ENCODE results near the gene KCNJ5. TPM values are rescaled to one million over a fixed set of nuclear protein-coding genes. Genes with fewer than 3 reads are reported as not detected.

KCNJ5 gene
- polyA plus RNA-seq, 1 donor (not counting 4 experiments of a cell fraction or from before 2014, with no cell fraction given): 0.59 TPM

- no peak overlapping the region for H3K4me2 ChIP-seq (ENCODE audit: control insufficient read depth, extremely low read depth, insufficient read depth, low read depth, low read length)
- no peak overlapping the region for H3K4me3 ChIP-seq (ENCODE audit: control insufficient read depth in 2 of 3, extremely low read depth in 1 of 3, insufficient read depth in 2 of 3, low read depth in 1 of 3, low read length in 3 of 3)
- no peak overlapping the region for H3K9ac ChIP-seq (ENCODE audit: control insufficient read depth, extremely low read depth, insufficient read depth, low read length)
- H3K27ac ChIP-seq (ENCODE audit: control insufficient read depth, insufficient read depth, low read length): no peak overlapping the region
- TF ChIP-seq CTCF (optimal IDR thresholded peaks at IDR 0.05 in 1 of 3, IDR thresholded peaks at IDR 0.05 in 1 of 3, conservative IDR thresholded peaks at IDR 0.05 in 1 of 3; ENCODE audit: extremely low read depth in 1 of 3, insufficient read depth in 2 of 3, low read length in 3 of 3) (no peak), EZH2 (IDR thresholded peaks at IDR 0.05; ENCODE audit: low read length) (no peak)
- no peaks in the 10 kb centered on the region for H4K20me1 ChIP-seq (ENCODE audit: control insufficient read depth, extremely low read depth, insufficient read depth, low read length)
- H3K4me1 ChIP-seq (ENCODE audit: control insufficient read depth, extremely low read depth, insufficient read depth, low read length): no peaks in the 10 kb centered on the region
- no peak overlapping the region for H2AFZ ChIP-seq (ENCODE audit: control insufficient read depth, low read length)
- dilution Hi-C loops (cut with MboI; ENCODE audit: extremely low pct_ligation_motif_present, low sequenced_read_pairs): no loop called here
- H3K36me3 ChIP-seq (ENCODE audit: control insufficient read depth in 2 of 2, extremely low read depth in 1 of 2, insufficient read depth in 2 of 2, low read length in 2 of 2): no peaks in the 10 kb centered on the region
- no peaks in the 10 kb centered on the region for H3K79me2 ChIP-seq (ENCODE audit: control insufficient read depth, insufficient read depth, low read length)
- H3K9me1 ChIP-seq (ENCODE audit: control insufficient read depth, extremely low read depth, insufficient read depth, low read length): no peaks in the 10 kb centered on the region
- H3K27me3 ChIP-seq (ENCODE audit: control insufficient read depth, extremely low read depth, insufficient read depth, low read length): peaks cover 11% of the 10 kb centered on the region
- DNase-seq (ENCODE audit: low read depth, low spot score) (no peak), FAIRE-seq (no peak)
- H3K9me3 ChIP-seq (ENCODE audit: control insufficient read depth, low read depth, low read length): no peaks in the 10 kb centered on the region
Observed at GRCh38 chr11:128925250-128925600, 34.1 kb downstream of the KCNJ5 start.

GRCh38 chr11:128926000-128926399, 34.8 kb downstream of the KCNJ5 start:
- H3K9ac ChIP-seq (ENCODE audit: control insufficient read depth, extremely low read depth, insufficient read depth, low read length): no peak overlapping the region
- DNase-seq (ENCODE audit: low read depth, low spot score) (no peak), FAIRE-seq (no peak)
- peaks cover 11% of the 10 kb centered on the region for H3K27me3 ChIP-seq (ENCODE audit: control insufficient read depth, extremely low read depth, insufficient read depth, low read length)
- no peak overlapping the region for H3K4me3 ChIP-seq (ENCODE audit: control insufficient read depth in 2 of 3, extremely low read depth in 1 of 3, insufficient read depth in 2 of 3, low read depth in 1 of 3, low read length in 3 of 3)
- H3K4me2 ChIP-seq (ENCODE audit: control insufficient read depth, extremely low read depth, insufficient read depth, low read depth, low read length): no peak overlapping the region
- dilution Hi-C loops (cut with MboI; ENCODE audit: extremely low pct_ligation_motif_present, low sequenced_read_pairs): no loop called here
- no peaks in the 10 kb centered on the region for H3K79me2 ChIP-seq (ENCODE audit: control insufficient read depth, insufficient read depth, low read length)
- H3K4me1 ChIP-seq (ENCODE audit: control insufficient read depth, extremely low read depth, insufficient read depth, low read length): no peaks in the 10 kb centered on the region
- no peak overlapping the region for H2AFZ ChIP-seq (ENCODE audit: control insufficient read depth, low read length)
- no peaks in the 10 kb centered on the region for H3K9me1 ChIP-seq (ENCODE audit: control insufficient read depth, extremely low read depth, insufficient read depth, low read length)
- no peak overlapping the region for H3K27ac ChIP-seq (ENCODE audit: control insufficient read depth, insufficient read depth, low read length)
- no peaks in the 10 kb centered on the region for H4K20me1 ChIP-seq (ENCODE audit: control insufficient read depth, extremely low read depth, insufficient read depth, low read length)
- no peaks in the 10 kb centered on the region for H3K36me3 ChIP-seq (ENCODE audit: control insufficient read depth in 2 of 2, extremely low read depth in 1 of 2, insufficient read depth in 2 of 2, low read length in 2 of 2)
- H3K9me3 ChIP-seq (ENCODE audit: control insufficient read depth, low read depth, low read length): no peaks in the 10 kb centered on the region
- TF ChIP-seq CTCF (optimal IDR thresholded peaks at IDR 0.05 in 1 of 3, IDR thresholded peaks at IDR 0.05 in 1 of 3, conservative IDR thresholded peaks at IDR 0.05 in 1 of 3; ENCODE audit: extremely low read depth in 1 of 3, insufficient read depth in 2 of 3, low read length in 3 of 3) (no peak), EZH2 (IDR thresholded peaks at IDR 0.05; ENCODE audit: low read length) (no peak)
